Rectal smooth muscle tissue (tissue), 1 donor: Measurements from ENCODE around the gene OCIAD1.
"Not testable (repeated sequence)": the region's sequence is repeated elsewhere in the genome, so short reads cannot be mapped to it uniquely, and the experiment has no call there.

Source experiments
- H3K27ac ChIP-seq: one replicate; pipeline ENCODE4 v1.7.0; 2013; ENCODE audit warnings: low read depth, low read length, inconsistent platforms
- H3K27me3 ChIP-seq: one replicate; pipeline ENCODE4 v1.7.0; 2013; ENCODE audit warnings: low read length; ENCODE audit not compliant: control insufficient read depth, insufficient read depth
- H3K36me3 ChIP-seq: one replicate; pipeline ENCODE4 v1.7.0; 2013; ENCODE audit warnings: low read length; ENCODE audit not compliant: control insufficient read depth, insufficient read depth
- H3K4me1 ChIP-seq: one replicate; pipeline ENCODE4 v1.7.0; 2013; ENCODE audit warnings: low read length; ENCODE audit not compliant: control insufficient read depth, insufficient read depth
- H3K4me3 ChIP-seq: one replicate; pipeline ENCODE4 v1.7.0; 2013; ENCODE audit warnings: low read length
- H3K9ac ChIP-seq: one replicate; pipeline ENCODE4 v1.7.0; 2013; ENCODE audit warnings: low read length

OCIAD1 gene

DNA sequence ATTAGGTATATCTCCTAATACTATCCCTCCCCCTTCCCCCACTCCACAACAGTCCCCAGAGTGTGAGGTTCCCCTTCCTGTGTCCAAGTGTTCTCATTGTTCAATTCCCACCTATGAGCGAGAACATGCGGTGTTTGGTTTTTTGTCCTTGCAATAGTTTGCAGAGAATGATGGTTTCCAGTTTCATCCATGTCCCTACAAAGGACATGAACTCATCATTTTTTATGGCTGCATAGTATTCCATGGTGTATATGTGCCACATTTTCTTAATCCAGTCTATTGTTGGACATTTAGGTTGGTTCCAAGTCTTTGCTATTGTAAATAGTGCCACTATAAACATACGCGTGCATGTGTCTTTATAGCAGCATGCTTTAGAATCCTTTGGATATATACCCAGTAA is 33.8 kb downstream of the OCIAD1 start:
- H3K27me3 ChIP-seq, H3K4me3 ChIP-seq, H3K27ac ChIP-seq, H3K9ac ChIP-seq, H3K4me1 ChIP-seq, H3K36me3 ChIP-seq: not testable (repeated sequence)

DNA sequence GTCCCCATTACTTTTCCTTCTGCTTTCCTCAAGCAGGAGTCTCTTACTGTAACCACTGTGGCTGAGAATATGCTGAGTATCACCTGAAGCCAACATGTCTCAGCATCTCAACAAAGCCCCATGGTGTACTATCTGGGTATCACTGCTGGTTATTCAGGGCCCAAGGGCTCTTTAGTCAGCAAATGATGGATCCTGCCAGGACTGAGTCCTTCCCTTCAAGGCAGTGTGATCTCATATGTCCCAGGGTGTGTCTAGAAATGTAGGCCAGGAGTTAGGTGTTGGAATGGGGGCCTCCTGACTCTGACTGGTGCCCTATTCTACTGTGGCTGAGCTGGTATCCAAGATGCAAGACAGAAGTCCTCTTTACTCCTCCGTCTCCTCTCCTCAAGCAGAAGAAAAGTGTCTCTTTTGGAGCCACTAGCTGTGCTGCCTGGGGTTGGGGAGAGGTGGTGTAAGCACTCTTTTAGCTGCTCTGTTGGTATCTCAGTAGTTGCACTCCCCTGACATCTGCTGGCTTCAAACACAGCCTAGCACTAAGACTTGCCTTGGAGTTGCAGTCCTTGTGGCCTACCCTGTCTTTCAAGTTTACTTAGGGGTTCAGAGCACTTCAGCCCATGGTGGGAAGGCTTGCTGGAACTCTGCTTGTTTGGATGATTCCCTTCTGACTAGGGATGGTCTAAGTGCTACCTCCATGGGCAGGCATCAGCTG is 47.1 kb downstream of the OCIAD1 start:
- no peaks in the 10 kb centered on the region for H3K4me1 ChIP-seq
- no peaks in the 10 kb centered on the region for H3K36me3 ChIP-seq
- no peak overlapping the region for H3K9ac ChIP-seq
- H3K27me3 ChIP-seq, result no peaks in the 10 kb centered on the region
- no peak overlapping the region for H3K4me3 ChIP-seq
- H3K27ac ChIP-seq, result no peak overlapping the region

DNA sequence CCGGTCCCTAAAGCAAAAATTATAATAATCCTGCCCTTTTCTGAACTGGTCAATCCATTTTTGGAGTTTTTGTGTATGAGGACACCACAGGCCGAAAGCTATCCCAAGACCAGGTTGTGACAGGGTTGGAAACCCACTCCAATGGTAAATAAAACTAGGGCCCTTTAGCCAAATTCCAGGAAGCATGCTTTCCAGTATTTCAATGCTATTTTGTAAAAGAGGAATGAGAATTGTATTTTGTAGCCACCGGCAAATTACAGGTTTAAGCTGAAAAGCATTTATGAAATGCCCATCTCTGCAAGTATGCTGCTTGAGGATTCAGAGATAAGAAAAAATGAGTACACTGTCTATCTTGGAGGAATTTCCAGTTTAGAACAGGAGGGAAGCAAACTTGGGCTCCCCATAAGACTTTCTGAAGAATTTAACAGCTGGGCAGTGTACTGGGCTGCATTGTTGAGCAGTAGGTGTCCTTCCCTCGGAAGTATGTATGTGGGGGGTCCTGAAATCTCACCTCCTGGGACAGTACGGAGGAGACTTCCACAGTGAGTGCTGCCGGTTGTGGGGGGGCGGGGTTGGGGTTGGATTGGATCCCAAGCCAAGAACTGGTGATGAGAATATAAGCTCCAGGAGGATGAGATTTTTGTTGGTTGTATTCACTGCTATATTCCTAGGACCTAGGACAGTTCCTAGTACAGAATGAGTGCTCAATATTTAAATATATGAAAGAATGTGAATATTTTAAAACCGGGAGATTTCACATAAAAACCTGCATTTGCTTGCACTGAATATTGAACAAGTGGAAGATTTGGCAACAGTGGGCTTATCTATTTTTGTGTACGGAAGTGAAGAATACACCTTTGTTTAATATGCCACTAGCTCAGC is 48.9 kb downstream of the OCIAD1 start:
- Histone ChIP-seq H3K4me1 (no peaks in the 10 kb centered on the region), H3K9ac (no peak overlapping the region), H3K27me3 (no peaks in the 10 kb centered on the region), H3K4me3 (no peak overlapping the region), H3K36me3 (no peaks in the 10 kb centered on the region), H3K27ac (no peak overlapping the region)

- not testable (repeated sequence) for H3K4me1 ChIP-seq, H3K4me3 ChIP-seq, H3K27ac ChIP-seq, H3K36me3 ChIP-seq, H3K9ac ChIP-seq, H3K27me3 ChIP-seq
Measured at GRCh38 chr4:48881646-48882045, 50.8 kb downstream of the OCIAD1 start.

GRCh38 chr4:48889750-48890149 is 58.9 kb downstream of the OCIAD1 start:
- H3K27me3 ChIP-seq, H3K36me3 ChIP-seq, H3K9ac ChIP-seq, H3K4me1 ChIP-seq, H3K4me3 ChIP-seq, H3K27ac ChIP-seq: not testable (repeated sequence)

GRCh38 chr4:48891028-48891619 is 60.2 kb downstream of the OCIAD1 start:
- Histone ChIP-seq H3K36me3 (peaks cover 8% of the 10 kb centered on the region), H3K9ac (no peak overlapping the region), H3K4me3 (no peak overlapping the region), H3K4me1 (no peaks in the 10 kb centered on the region), H3K27me3 (no peaks in the 10 kb centered on the region), H3K27ac (no peak overlapping the region)

DNA sequence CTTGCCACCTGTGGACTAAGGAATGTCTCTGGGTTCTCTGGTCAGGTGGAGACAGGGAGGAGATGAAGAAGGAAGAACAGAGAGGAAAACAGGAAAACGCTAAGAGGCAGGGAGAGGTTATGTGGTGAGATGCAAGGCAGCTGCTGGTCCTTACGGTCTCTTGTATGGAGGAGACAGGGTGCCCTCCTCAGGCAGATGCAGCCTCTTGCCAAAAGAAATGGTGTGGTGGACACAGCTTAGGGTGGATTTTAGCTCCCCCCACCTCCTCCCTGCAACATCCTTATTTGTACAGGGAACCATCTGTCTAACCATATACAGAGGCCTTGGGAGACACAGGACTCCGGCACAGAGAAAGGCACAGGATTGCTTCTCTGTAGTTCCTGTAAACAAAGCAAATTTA is 66.0 kb downstream of the OCIAD1 start:
- no peaks in the 10 kb centered on the region for H3K4me1 ChIP-seq
- H3K27me3 ChIP-seq, result no peaks in the 10 kb centered on the region
- H3K36me3 ChIP-seq, result peaks cover 7% of the 10 kb centered on the region
- no peak overlapping the region for H3K9ac ChIP-seq
- H3K27ac ChIP-seq, result no peak overlapping the region
- H3K4me3 ChIP-seq, result no peak overlapping the region

DNA sequence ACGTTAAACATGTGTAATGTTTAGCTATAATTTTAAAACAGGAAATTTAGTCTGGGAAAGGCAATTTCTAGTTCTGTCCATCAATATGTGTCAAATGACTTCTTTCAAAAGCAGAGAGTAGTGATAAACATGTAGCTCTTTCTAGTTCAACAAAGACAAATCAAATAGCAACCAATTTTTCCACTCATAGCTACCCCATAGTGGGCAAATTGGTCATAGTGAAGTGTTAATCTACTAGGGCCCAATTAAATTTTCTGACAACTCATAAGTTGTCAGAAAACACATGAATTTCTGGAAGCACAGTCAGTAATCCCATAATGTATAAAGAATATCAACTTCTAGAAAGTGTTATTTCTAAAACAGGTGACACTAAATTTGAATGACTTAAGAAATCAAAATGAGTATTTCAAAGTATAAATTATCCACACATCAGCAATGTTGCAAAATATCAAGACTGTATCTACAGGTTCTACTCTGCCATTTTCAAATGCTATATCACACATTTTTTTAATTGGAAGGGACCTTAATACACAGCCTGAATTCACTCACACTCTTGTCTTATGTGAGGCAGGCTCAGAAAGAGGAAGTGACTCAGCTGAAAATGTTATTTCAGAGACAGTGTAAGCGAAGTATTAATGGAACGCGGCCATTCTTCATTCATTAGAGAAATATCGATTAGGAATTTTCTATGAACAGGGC is 68.0 kb downstream of the OCIAD1 start:
- Histone ChIP-seq H3K36me3 (peaks cover 5% of the 10 kb centered on the region), H3K27ac (no peak overlapping the region), H3K4me1 (no peaks in the 10 kb centered on the region), H3K9ac (no peak overlapping the region), H3K4me3 (no peak overlapping the region), H3K27me3 (no peaks in the 10 kb centered on the region)

GRCh38 chr4:48899432-48899749 is 68.5 kb downstream of the OCIAD1 start:
- no peaks in the 10 kb centered on the region for H3K4me1 ChIP-seq
- no peaks in the 10 kb centered on the region for H3K27me3 ChIP-seq
- H3K4me3 ChIP-seq, result no peak overlapping the region
- no peak overlapping the region for H3K9ac ChIP-seq
- no peak overlapping the region for H3K27ac ChIP-seq
- peaks cover 5% of the 10 kb centered on the region for H3K36me3 ChIP-seq

- no peaks in the 10 kb centered on the region for H3K4me1 ChIP-seq
- H3K36me3 ChIP-seq, result peaks cover 3% of the 10 kb centered on the region
- H3K27me3 ChIP-seq, result no peaks in the 10 kb centered on the region
- H3K9ac ChIP-seq, result no peak overlapping the region
- no peak overlapping the region for H3K4me3 ChIP-seq
- no peak overlapping the region for H3K27ac ChIP-seq
Measured at GRCh38 chr4:48899950-48900349, 69.1 kb downstream of the OCIAD1 start.

DNA sequence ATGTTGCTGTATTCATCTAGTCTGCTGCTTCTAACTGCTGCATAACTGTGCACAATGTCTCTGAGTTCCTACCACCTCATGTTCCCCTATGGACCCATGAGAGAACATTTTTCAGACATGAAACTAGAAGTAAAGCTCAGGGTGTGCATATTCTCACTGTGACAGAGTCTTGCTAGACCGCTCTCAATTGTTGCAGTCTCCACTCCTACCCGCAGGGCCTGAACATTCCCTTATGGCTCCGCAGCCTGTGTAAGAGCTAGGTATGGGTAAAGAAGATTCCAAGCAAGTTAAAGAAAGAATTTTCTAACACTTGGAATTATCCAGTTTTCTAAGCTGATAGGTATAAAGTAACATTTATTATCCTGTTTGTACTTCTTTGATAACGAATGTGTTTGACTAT is 70.3 kb downstream of the OCIAD1 start:
- no peak overlapping the region for H3K27ac ChIP-seq
- no peak overlapping the region for H3K4me3 ChIP-seq
- H3K9ac ChIP-seq, result no peak overlapping the region
- no peaks in the 10 kb centered on the region for H3K27me3 ChIP-seq
- H3K4me1 ChIP-seq, result no peaks in the 10 kb centered on the region
- H3K36me3 ChIP-seq, result peaks cover 3% of the 10 kb centered on the region

DNA sequence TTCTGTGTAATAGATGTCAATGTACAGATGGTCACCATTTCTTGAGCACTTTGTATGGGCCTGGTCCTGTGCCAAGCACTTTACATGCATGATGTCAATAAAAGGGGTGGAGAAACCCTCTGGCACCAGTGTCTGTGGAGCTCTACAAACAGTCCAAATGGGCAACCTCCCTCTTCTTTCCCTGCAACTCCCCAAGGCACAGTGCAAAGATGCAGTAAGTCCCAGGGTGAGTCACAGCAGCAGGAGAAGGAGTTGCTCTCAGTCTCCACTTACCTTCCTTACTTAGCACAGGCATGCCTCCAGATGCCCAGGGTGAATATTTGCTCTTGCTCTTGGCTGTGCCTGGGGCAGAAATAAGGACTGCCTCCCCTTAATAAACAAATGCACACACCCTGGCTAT is 71.4 kb downstream of the OCIAD1 start:
- no peaks in the 10 kb centered on the region for H3K27me3 ChIP-seq
- H3K4me1 ChIP-seq, result no peaks in the 10 kb centered on the region
- H3K36me3 ChIP-seq, result peaks cover 3% of the 10 kb centered on the region
- no peak overlapping the region for H3K27ac ChIP-seq
- no peak overlapping the region for H3K4me3 ChIP-seq
- no peak overlapping the region for H3K9ac ChIP-seq
